ENCODE data around the gene SH3BP4. TPM values are rescaled to one million over a fixed set of nuclear protein-coding genes. Genes with fewer than 3 reads are reported as not detected.
A peak's percentile ranks its signal among the peaks of the same experiment; 100 is the strongest.

The SH3BP4 gene
- total and polyA plus RNA-seq, 2 of the 8 experiments (the other 6 are each of a cell fraction or from before 2014, with no cell fraction given) = 28.3 to 35.4 TPM

DNA sequence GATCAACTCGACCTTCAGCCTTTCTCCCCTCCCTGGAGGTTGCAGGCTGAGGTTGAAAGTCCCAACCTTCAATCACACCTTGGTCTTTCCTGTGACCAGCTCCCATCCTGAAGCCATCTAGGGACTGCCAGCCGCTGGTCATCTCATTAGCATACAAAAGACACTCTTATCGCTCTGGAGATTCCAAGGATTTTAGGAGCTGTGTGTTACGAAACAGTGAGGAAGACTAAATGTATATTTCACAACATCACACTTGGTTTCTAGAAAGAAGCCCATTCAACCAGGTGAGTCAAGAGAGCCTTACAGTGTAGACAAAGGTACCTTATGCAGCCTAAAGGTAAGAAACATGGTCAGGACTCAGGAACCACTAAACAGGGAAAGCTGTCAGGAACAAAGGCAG, 126.4 kb downstream of the SH3BP4 start:
- Histone ChIP-seq H3K79me1 (ENCODE audit: low read depth, low read length) (no peaks in the 10 kb centered on the region), H3K56ac (replicated peaks; ENCODE audit: insufficient read length, low read depth, low read length) (no peak overlapping the region), H3K27me3 (replicated peaks in 1 of 4; ENCODE audit: control insufficient read depth in 3 of 4, extremely low read depth in 1 of 4, insufficient read depth in 3 of 4, low read length in 3 of 4) (no peaks in the 10 kb centered on the region), H3K79me2 (ENCODE audit: control insufficient read depth in 1 of 2, insufficient read depth in 2 of 2, low read length in 2 of 2) (no peaks in the 10 kb centered on the region; a peak in 1 of 4 replicates), H2BK20ac (ENCODE audit: low read length) (no peak overlapping the region), H3K18ac (ENCODE audit: extremely low read depth, low read length) (no peak overlapping the region), H3K4ac (replicated peaks; ENCODE audit: insufficient read length, low read depth, low read length) (no peak overlapping the region), H4K91ac (replicated peaks; ENCODE audit: insufficient read length, low read length) (no peak overlapping the region), H3K14ac (ENCODE audit: insufficient read length) (no peak overlapping the region), H2AK5ac (ENCODE audit: low read depth, low read length) (no peak overlapping the region), H4K5ac (ENCODE audit: insufficient read length, low read depth, low read length) (no peak overlapping the region), H3K4me2 (ENCODE audit: insufficient read depth in 1 of 2, low read depth in 2 of 2, low read length in 2 of 2) (peak overlapping the region in 1 of 2 experiments; percentile 39; a peak in 1 of 4 replicates), H2AFZ (ENCODE audit: low read length) (no peak overlapping the region), H3K9me3 (ENCODE audit: insufficient read depth in 2 of 2, low read depth in 1 of 2, low read length in 1 of 2) (peaks cover 3% of the 10 kb centered on the region in 2 experiments; a peak in 1 of 4 replicates), H3K27ac (ENCODE audit: low read depth, low read length) (no peak overlapping the region), H4K20me1 (replicated peaks in 1 of 2; ENCODE audit: control insufficient read depth in 1 of 2, insufficient read depth in 2 of 2, low read length in 2 of 2) (peaks cover 0 to 5% of the 10 kb centered on the region in 2 experiments), H2BK12ac (ENCODE audit: low read depth, low read length) (no peak overlapping the region), H4K8ac (ENCODE audit: extremely low read depth, insufficient read depth, low read length) (no peak overlapping the region), H2BK5ac (ENCODE audit: low read depth, low read length) (no peak overlapping the region), H3K4me1 (replicated peaks in 1 of 4; ENCODE audit: control insufficient read depth in 3 of 4, insufficient read depth in 4 of 4, low read length in 3 of 4) (peaks cover 0 to 6% (median 2%) of the 10 kb centered on the region in 4 experiments; a peak in 2 of 7 replicates), H2BK15ac (ENCODE audit: low read length) (no peak overlapping the region), H2BK120ac (replicated peaks; ENCODE audit: low read depth, low read length) (peak overlapping the region; percentile 4), H3K23ac (ENCODE audit: insufficient read length) (no peak overlapping the region), H3K36me3 (ENCODE audit: control insufficient read depth in 2 of 4, insufficient read depth in 4 of 4, low read length in 3 of 4) (no peaks in the 10 kb centered on the region), H3K23me2 (ENCODE audit: low read depth, low read length) (peaks cover 6% of the 10 kb centered on the region; the same call in 1 of the 2 replicates), H3K4me3 (ENCODE audit: extremely low read depth in 1 of 4, insufficient read depth in 2 of 4, low read depth in 3 of 4, low read length in 4 of 4) (no peak overlapping the region), H3K9ac (replicated peaks in 1 of 4; ENCODE audit: extremely low read depth in 1 of 4, low read depth in 3 of 4, low read length in 3 of 4) (no peak overlapping the region)
- POLR2A ChIA-PET (ENCODE audit: partially characterized antibody) = no interaction called here
- no peak for DNase-seq (ENCODE audit: low read depth in 1 of 2, low spot score in 2 of 2)
- TF ChIP-seq TAF1 (IDR thresholded peaks at IDR 0.05; ENCODE audit: low read depth, low read length) (no peak), CEBPB (IDR thresholded peaks at IDR 0.05; ENCODE audit: low read depth, low read length) (peak; percentile 42; the same call in 1 of the 2 replicates)
- TF ChIP-seq, protein P1, sequence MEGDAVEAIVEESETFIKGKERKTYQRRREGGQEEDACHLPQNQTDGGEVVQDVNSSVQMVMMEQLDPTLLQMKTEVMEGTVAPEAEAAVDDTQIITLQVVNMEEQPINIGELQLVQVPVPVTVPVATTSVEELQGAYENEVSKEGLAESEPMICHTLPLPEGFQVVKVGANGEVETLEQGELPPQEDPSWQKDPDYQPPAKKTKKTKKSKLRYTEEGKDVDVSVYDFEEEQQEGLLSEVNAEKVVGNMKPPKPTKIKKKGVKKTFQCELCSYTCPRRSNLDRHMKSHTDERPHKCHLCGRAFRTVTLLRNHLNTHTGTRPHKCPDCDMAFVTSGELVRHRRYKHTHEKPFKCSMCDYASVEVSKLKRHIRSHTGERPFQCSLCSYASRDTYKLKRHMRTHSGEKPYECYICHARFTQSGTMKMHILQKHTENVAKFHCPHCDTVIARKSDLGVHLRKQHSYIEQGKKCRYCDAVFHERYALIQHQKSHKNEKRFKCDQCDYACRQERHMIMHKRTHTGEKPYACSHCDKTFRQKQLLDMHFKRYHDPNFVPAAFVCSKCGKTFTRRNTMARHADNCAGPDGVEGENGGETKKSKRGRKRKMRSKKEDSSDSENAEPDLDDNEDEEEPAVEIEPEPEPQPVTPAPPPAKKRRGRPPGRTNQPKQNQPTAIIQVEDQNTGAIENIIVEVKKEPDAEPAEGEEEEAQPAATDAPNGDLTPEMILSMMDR (IDR thresholded peaks at IDR 0.05; ENCODE audit: control extremely low read depth in 1 of 3, insufficient read depth in 1 of 3, low read depth in 1 of 3, low read length in 3 of 3) = no peak
- no peak for FAIRE-seq
- 56% methylated on average over 4 of the region's 4 CpGs; no CpG with 5 or more reads in 1 of the 2 experiments for WGBS, 2 experiments (ENCODE audit: extremely low coverage in 1 of 2, insufficient coverage in 1 of 2, insufficient read length in 1 of 2, insufficient replicate concordance in 2 of 2, low coverage in 1 of 2, low lambda C conversion rate in 2 of 2, missing lambda C conversion rate in 1 of 2)
- CTCF ChIA-PET (ENCODE audit: partially characterized antibody) = interaction anchor here (0.6 kb wide), 1 partner anchor 296 kb away, joined by 3 read pairs; no protein-coding TSS in a partner anchor
